Activated CD4-positive, alpha-beta T cell treated with anti-CD3 and anti-CD28 coated beads, Interleukin-2, amount 50 U/mL, for 1 hour (primary cell): Measurements from ENCODE around the gene SMARCD2.
A peak's percentile ranks its signal among the peaks of the same experiment; 100 is the strongest.

Experiments
- DNase-seq: peaks from one replicate; pipeline ENCODE4 v3.0.0-alpha.2; 2020

The SMARCD2 gene

GRCh38 chr17:63830904-63831491, 11.5 kb downstream of the SMARCD2 start:
- no peak for DNase-seq

- no peak for DNase-seq
Measured at GRCh38 chr17:63830278-63830677, 12.2 kb downstream of the SMARCD2 start.

DNA sequence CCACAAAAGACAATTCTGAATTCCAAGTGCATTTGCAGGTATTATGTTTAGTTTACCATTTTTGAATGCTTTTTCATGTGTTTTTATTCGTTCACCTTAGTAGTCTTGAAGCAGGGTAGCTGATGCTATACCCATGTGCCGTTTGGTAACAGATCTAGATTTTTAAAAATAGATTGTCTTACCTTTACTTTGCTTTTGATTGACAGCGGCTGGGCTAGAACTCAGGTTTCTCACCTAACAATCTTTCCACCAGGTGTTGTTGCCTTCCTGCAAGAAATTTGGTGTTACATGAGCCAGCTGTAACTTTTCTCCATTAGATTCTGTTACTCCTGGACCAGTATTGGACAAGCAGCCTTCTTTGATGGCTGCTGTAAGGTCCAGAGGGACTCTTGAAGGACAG, 13.5 kb downstream of the SMARCD2 start:
- DNase-seq = no peak

DNA sequence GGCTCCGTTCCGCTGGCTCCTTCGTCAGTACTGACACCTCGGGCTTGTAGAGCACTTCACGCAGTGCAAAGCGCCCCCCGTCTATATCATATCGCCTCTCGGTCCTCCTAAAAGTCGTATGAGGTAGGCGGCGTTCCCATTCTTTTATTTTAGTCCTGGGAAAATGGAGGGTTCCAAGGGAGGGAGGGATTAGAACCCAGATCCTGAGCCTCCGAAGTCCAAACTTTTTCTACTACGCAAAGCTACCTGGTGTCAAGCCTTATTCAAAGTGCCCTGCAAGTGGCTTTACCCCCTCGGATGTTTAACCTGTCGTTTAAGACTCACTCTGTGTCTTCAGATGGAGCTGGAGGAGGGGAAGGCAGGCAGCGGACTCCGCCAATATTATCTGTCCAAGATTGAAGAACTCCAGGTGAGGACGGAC, 14.7 kb downstream of the SMARCD2 start:
- no peak for DNase-seq

DNA sequence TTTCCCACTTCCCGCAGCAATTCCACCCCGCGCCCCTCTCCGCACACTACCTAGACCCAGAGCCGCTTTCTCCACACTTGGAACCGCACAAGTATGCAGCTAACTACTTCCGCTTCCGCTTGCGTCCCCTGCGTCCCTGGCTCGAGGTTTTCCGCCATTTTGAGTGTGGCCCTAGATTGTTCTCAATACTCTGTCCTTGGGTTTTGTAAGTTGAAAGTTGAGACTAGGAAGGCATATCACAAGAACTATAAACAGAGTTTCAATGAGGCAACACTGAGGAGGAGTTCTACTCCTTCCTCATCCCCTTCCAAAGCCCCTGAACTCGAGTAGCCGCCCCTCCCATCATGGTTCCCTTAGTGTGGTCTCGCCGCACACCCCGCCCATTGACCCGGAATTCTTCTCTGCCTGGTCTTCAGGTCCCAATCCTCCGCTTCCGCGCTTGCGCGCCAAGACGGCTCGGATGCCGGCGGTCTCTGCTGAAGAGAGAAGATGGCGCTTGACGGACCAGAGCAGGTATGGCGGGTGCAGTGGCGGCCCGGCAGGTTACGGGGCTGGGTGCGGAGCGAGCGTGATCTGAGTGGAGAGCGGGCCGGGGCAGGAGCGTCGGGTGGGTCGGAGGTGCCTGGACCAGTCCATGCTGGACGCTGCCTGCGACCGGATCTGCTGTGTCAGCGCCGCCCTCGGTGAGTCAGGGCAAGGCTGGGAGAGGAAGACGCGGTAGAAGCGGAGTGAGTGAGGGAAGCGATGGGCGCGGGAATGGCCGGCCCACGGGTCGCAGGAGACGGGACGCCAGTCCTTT, 15.3 kb downstream of the SMARCD2 start, which contains the start of the genes FTSJ3 and PSMC5:
Gene FTSJ3, minus strand, starts transcription at position 662 of the 799 bp plus-strand sequence. CDS start 761 bp downstream, outside the sequence.
Gene PSMC5, plus strand, starts transcription at position 430 of the 799 bp plus-strand sequence. Its CDS starts 60 bp downstream, at position 490.
- DNase-seq = peak; percentile 95

GRCh38 chr17:63826468-63827001, 15.9 kb downstream of the SMARCD2 start:
- no peak for DNase-seq

GRCh38 chr17:63824362-63824761, 18.1 kb downstream of the SMARCD2 start:
- no peak for DNase-seq

DNA sequence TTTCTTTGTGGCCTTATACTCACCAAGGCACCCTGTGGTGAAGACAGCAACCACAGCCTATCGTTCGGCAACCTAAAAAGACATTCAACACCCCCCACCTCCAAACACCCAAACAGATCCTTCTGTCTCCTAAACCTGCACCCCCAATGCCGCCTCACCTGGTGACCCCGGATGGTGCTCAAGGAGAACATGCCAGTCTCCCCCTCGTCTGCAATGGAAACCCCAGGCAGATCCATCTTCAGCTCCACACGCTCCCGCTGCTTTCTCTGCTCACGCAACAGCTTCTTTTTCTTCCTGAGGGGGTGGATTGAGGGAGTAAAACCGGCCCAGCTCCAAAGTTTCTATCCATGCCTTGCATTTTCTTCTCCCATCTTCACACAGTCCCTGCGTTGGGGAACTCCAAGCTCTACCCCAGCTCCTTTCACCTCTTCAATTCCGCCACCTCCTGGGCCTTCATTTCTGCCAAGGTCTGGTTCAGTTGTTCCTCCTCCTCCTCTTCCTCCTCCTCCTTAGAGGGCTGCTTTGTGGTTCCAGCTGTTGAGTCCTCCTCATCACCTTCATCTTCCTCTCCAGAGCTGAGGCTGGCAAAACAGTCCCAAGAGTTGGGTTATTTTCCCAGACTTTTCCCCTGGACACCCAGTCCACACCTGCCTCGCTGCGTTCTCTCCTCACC, 18.7 kb downstream of the SMARCD2 start:
- DNase-seq = no peak

GRCh38 chr17:63822537-63822936, 19.9 kb downstream of the SMARCD2 start:
- DNase-seq = no peak

DNA sequence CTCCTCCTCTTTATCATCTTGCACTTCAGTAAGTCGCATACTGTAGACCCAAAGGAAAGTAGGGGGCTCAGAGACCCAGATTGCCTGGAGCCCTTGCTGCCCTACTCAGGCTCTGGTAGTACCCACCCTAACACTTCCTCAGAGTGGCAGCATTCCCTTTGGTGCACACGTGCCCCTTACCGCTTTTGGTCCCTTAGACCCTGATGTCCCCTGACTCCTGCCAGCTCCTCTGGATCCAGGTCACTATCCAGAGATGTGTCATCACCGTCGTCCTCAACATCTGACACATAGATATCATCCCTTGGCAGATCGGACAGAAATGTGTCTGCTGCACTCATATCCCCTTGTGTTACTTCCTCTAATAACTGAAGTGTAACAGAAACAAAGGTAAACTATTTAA, 20.7 kb downstream of the SMARCD2 start:
- DNase-seq = no peak

DNA sequence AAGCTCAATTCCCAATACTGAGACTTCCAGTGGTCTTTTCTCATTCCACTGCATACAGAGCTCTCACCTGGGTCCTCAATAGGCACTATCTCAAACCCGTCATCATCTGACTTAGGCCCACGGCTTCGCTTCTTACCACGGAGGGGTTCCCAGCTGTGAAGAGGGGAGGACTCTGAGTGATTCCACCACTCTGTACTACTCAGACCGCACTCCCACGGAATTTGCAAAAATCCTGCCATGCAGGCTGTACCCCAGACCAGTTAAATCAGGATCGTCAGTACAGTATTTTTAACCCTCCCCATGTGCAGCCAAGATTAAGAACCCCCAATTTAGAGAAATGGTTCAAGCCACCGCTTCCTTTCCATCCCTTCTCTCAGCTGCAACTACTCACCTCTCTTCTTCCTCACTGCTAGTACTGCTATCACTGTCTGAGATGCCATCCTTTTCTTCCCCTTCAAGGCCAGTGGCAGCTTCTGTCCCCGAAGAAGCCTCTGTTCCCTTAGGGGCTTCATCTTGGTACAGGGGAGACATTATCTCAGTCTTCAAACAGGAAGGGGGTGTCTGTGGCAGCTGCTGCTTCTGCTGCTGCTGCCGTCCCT, 21.4 kb downstream of the SMARCD2 start:
- no peak for DNase-seq

- DNase-seq = no peak
Measured at GRCh38 chr17:63819585-63820537, 22.6 kb downstream of the SMARCD2 start.

DNA sequence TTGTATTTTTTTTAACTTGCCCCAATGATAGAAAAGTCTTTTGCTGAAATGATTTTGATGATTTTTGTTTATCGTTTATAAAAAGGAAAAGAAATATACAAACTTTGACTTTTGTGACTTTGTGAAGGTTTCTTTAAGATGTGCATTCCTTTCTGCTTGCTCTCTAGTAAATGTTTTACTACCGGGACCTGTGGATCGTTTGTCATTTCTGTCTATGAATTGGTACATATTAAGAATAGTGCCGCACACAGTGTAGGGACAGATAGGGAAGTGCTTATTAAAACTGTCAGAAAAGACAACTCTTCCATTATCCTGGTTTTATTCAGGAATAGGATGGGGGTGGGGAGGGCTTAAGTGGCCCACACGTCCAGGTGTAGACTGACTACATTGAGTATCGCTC, 23.4 kb downstream of the SMARCD2 start:
- no peak for DNase-seq

GRCh38 chr17:63817736-63818385, 24.6 kb downstream of the SMARCD2 start:
- no peak for DNase-seq

DNA sequence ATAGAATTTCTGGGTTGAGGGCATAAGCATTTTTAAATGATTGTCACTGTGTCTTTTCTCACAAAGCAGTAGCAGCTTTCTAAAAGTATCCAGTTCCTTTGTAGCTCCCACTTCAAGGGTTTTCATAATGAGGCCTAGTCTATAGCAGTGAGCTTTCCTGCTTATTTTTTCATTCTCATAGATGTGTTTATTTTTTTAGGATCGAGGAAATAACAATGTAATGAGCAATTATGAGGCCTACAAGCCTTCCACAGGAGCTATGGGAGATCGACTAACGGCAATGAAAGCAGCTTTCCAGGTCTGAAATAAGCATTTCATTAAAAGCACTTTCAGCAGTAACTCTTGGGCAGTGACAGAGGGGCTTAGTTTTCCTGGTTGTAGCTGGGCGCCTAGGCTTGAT, 25.8 kb downstream of the SMARCD2 start:
- DNase-seq = no peak

DNA sequence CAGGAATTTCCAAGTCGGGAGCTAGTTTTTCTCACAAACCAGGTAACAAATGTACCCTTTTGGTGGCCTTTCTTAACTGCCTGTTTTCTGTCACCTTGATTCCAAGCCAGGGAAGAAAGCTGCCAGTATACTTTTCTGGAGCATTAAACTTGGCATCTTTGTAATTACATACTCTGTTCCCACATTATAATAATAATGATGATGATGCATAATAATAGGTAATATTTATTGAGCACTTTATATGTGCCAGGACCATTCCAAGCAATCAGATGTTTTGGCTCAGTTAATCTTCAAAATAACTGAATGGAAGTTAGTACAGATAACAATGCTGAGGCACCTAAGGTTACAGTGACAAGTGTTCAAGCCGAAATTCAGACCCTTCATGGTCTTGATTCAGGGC, 26.4 kb downstream of the SMARCD2 start:
- no peak for DNase-seq

- no peak for DNase-seq
Measured at GRCh38 chr17:63809970-63810369, 32.5 kb downstream of the SMARCD2 start.

DNA sequence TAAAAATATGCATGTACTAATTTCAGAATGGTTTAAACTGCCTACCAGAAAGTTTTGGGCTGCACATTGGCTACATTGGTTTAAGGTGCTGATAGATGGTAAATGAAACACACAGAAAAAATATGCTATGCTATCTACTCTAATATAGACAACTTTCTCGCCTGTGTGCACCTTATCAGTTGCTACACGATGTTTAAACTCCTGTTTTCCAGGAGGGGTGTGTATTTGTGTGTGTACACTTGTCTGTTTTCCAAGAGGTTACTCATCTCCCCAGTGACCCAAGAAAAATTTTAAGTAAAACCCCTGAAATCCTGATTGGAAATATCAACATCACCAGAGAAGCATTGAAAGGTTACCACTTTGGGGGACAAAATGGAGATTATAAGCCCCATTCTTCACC, 36.9 kb downstream of the SMARCD2 start:
- DNase-seq = no peak

DNA sequence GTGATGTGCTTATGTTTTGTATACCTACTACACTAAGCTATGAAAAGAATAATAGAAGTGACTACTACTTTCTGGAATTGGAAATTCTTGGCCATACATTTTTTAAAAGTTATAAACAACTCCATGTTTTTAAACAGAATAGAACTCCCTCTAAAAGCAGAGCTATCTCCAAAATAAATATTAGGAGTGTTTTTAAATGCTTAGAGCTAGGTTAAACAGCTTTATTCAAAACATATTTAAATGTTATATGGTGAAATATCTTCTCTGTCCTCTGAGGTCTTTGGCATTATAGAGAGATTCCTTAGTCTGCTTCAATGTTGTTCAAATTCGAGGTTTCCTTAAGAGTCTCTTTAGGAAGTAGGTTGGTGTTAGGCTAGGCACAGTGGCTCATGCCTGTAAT, 38.2 kb downstream of the SMARCD2 start:
- DNase-seq = no peak

- DNase-seq = no peak
Measured at GRCh38 chr17:63800783-63801182, 41.7 kb downstream of the SMARCD2 start.

DNA sequence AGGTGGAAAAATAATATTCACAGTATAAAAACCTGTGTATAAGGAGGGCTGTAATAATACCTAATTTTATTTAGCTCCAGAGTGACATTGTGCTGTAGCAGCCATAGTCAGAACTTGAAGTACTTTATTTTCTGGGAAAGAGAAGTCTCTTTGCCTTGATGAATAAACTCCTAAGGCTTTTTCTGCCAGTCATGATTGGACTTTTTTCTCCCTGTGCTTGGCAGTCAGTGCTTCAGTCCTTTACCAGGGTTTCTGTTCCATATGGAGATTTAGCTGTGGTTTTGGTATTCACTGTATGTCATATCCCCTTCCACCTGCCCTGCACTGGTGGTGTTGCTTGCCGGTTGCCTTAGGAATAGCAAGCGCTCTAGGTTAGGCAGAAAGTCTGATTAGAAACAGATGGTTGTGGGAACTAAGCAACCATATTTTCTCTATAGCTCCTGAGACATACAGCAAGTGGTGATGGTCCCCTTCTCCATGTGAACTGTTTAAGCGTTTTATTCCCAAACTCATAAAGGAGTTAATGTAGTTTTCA, 43.8 kb downstream of the SMARCD2 start:
- DNase-seq = no peak
